Spinal cord (tissue), 10 donors: Measurements from ENCODE around the gene CLCA2. TPM values are rescaled to one million over a fixed set of nuclear protein-coding genes. Genes with fewer than 3 reads are reported as not detected.

Experiments used
- DNase-seq, 6 donors: peaks; one replicate each; pipeline versions ENCODE4 v3.0.0 to v3.0.0-alpha.2; 2013 to 2015; ENCODE audit warnings: low spot score in 6 of 6, low read depth in 4 of 6
- H3K27ac ChIP-seq: one replicate; pipeline ENCODE4 v1.5.1; 2013; ENCODE audit warnings: low read depth, low read length, control low read depth
- H3K27me3 ChIP-seq: one replicate; pipeline ENCODE4 v1.6.1; 2013; ENCODE audit warnings: low read length; ENCODE audit not compliant: control insufficient read depth, insufficient read depth
- H3K36me3 ChIP-seq: one replicate; pipeline ENCODE4 v1.6.1; 2013; ENCODE audit warnings: low read length; ENCODE audit not compliant: control insufficient read depth, insufficient read depth
- H3K4me1 ChIP-seq: one replicate; pipeline ENCODE4 v1.6.1; 2013; ENCODE audit warnings: low read length; ENCODE audit not compliant: control insufficient read depth, insufficient read depth
- H3K4me3 ChIP-seq: one replicate; pipeline ENCODE4 v1.5.1; 2013; ENCODE audit warnings: low read depth, low read length, control low read depth
- H3K9me3 ChIP-seq: one replicate; pipeline ENCODE4 v1.6.1; 2013; ENCODE audit warnings: low read length; ENCODE audit not compliant: control insufficient read depth, insufficient read depth
- WGBS: methylation state at CpG from one replicate; pipeline ENCODE4 v1.1.5; 2013; ENCODE audit warnings: missing lambda C conversion rate; ENCODE audit not compliant: insufficient coverage; 5-methylcytosine and 5-hydroxymethylcytosine counted together
- polyA plus RNA-seq, 2 donors: library from polyadenylated mRNA; unstranded; fragments of 120-200 nt; gene quantifications; one replicate each; pipeline ENCODE4 v1.2.1, GENCODE V29; 2013; ENCODE audit not compliant: insufficient read length in 2 of 2
- total RNA-seq, 2 donors: library from RNA; depleted of rRNA in 1 of 2; stranded (reverse); fragments of 120-200 nt in 1 of 2; fragments of >200 nt in 1 of 2; gene quantifications; one replicate each; pipeline versions ENCODE4 v1.2.3 to v1.2.4, GENCODE V29; 2013 to 2014
- donor health status: healthy.

The CLCA2 gene
- total and polyA plus RNA-seq, 4 donors, result 0.06 to 0.19 (median 0.10) TPM

GRCh38 chr1:86423473-86423872, 498 bp upstream of the CLCA2 start:
- Histone ChIP-seq H3K4me1 (no peaks in the 10 kb centered on the region), H3K36me3 (no peaks in the 10 kb centered on the region), H3K9me3 (no peaks in the 10 kb centered on the region), H3K27me3 (no peaks in the 10 kb centered on the region), H3K4me3 (no peak overlapping the region), H3K27ac (no peak overlapping the region)
- DNase-seq, result no peak

GRCh38 chr1:86429122-86429725, 5.3 kb downstream of the CLCA2 start:
- Histone ChIP-seq H3K9me3 (no peaks in the 10 kb centered on the region), H3K27me3 (no peaks in the 10 kb centered on the region), H3K27ac (no peak overlapping the region), H3K36me3 (no peaks in the 10 kb centered on the region), H3K4me1 (no peaks in the 10 kb centered on the region), H3K4me3 (no peak overlapping the region)
- no peak for DNase-seq
- WGBS, result 89% methylated on average over 5 of the region's 7 CpGs

- H3K27ac ChIP-seq, result no peak overlapping the region
- H3K27me3 ChIP-seq, result no peaks in the 10 kb centered on the region
- no peak overlapping the region for H3K4me3 ChIP-seq
- WGBS, result no CpG with 5 or more reads among the region's 3 CpGs
- H3K4me1 ChIP-seq, result no peaks in the 10 kb centered on the region
- no peaks in the 10 kb centered on the region for H3K9me3 ChIP-seq
- no peaks in the 10 kb centered on the region for H3K36me3 ChIP-seq
- peak in 1 of 6 donors; percentile 34 for DNase-seq
These were observed 5.9 kb downstream of the CLCA2 start for GRCh38 chr1:86429835-86430234.

- Histone ChIP-seq H3K36me3 (no peaks in the 10 kb centered on the region), H3K4me3 (no peak overlapping the region), H3K4me1 (no peaks in the 10 kb centered on the region), H3K27me3 (no peaks in the 10 kb centered on the region), H3K27ac (no peak overlapping the region), H3K9me3 (no peaks in the 10 kb centered on the region)
- DNase-seq, result no peak
These were observed 6.4 kb downstream of the CLCA2 start for GRCh38 chr1:86430376-86430775.

GRCh38 chr1:86434059-86434458, 10.1 kb downstream of the CLCA2 start:
- no peak for DNase-seq
- Histone ChIP-seq H3K4me1 (no peaks in the 10 kb centered on the region), H3K9me3 (no peaks in the 10 kb centered on the region), H3K27me3 (no peaks in the 10 kb centered on the region), H3K27ac (no peak overlapping the region), H3K4me3 (no peak overlapping the region), H3K36me3 (no peaks in the 10 kb centered on the region)

- Histone ChIP-seq H3K4me3 (no peak overlapping the region), H3K27me3 (no peaks in the 10 kb centered on the region), H3K4me1 (no peaks in the 10 kb centered on the region), H3K27ac (no peak overlapping the region), H3K36me3 (no peaks in the 10 kb centered on the region), H3K9me3 (no peaks in the 10 kb centered on the region)
- no CpG with 5 or more reads among the region's 2 CpGs for WGBS
- no peak for DNase-seq
These were observed 11.4 kb downstream of the CLCA2 start for GRCh38 chr1:86435327-86435726.

- Histone ChIP-seq H3K4me1 (no peaks in the 10 kb centered on the region), H3K27me3 (no peaks in the 10 kb centered on the region), H3K27ac (no peak overlapping the region), H3K4me3 (no peak overlapping the region), H3K36me3 (no peaks in the 10 kb centered on the region), H3K9me3 (no peaks in the 10 kb centered on the region)
- peak in 1 of 6 donors; percentile 19 for DNase-seq
- WGBS, result 40% methylated on average over 1 of the region's 2 CpGs
These were observed 12.1 kb downstream of the CLCA2 start for GRCh38 chr1:86436041-86436440.

GRCh38 chr1:86441581-86441980, 17.6 kb downstream of the CLCA2 start:
- Histone ChIP-seq H3K4me1 (no peaks in the 10 kb centered on the region), H3K27ac (no peak overlapping the region), H3K27me3 (no peaks in the 10 kb centered on the region), H3K36me3 (no peaks in the 10 kb centered on the region), H3K9me3 (no peaks in the 10 kb centered on the region), H3K4me3 (no peak overlapping the region)
- no peak for DNase-seq
- WGBS, result no CpG with 5 or more reads among the region's 2 CpGs

GRCh38 chr1:86441997-86442396, 18.0 kb downstream of the CLCA2 start:
- WGBS, result no CpG with 5 or more reads among the region's 1 CpG
- Histone ChIP-seq H3K27ac (no peak overlapping the region), H3K9me3 (no peaks in the 10 kb centered on the region), H3K4me1 (no peaks in the 10 kb centered on the region), H3K4me3 (no peak overlapping the region), H3K36me3 (no peaks in the 10 kb centered on the region), H3K27me3 (no peaks in the 10 kb centered on the region)
- DNase-seq, result no peak

GRCh38 chr1:86445919-86446318, 21.9 kb downstream of the CLCA2 start:
- H3K36me3 ChIP-seq, result no peaks in the 10 kb centered on the region
- WGBS, result 100% methylated on average over 1 of the region's 1 CpG
- H3K27ac ChIP-seq, result no peak overlapping the region
- no peaks in the 10 kb centered on the region for H3K9me3 ChIP-seq
- no peaks in the 10 kb centered on the region for H3K27me3 ChIP-seq
- H3K4me1 ChIP-seq, result no peaks in the 10 kb centered on the region
- no peak overlapping the region for H3K4me3 ChIP-seq
- DNase-seq, result no peak
